Measurements from ENCODE around the gene CCL23.
"Not testable (repeated sequence)": the region's sequence is repeated elsewhere in the genome, so short reads cannot be mapped to it uniquely, and the experiment has no call there.

The CCL23 gene

GRCh38 chr17:36002631-36003030 is 15.1 kb downstream of the CCL23 start:
- DNase-seq (ENCODE audit: low read depth), result no peak

GRCh38 chr17:36001862-36002603 is 15.7 kb downstream of the CCL23 start:
- no peak for DNase-seq (ENCODE audit: low read depth)

GRCh38 chr17:36001110-36001771 is 16.5 kb downstream of the CCL23 start, which contains the start of gene CCL15:
TSS of gene CCL15 (minus strand) at chr17:36001553. CDS start at chr17:36001492, 61 bp downstream.
- DNase-seq (ENCODE audit: low read depth), result no peak

GRCh38 chr17:36000732-36001109 is 17.1 kb downstream of the CCL23 start:
- DNase-seq (ENCODE audit: low read depth), result no peak

GRCh38 chr17:35998756-35999155 is 19.0 kb downstream of the CCL23 start:
- no peak for DNase-seq (ENCODE audit: low read depth)

- no peak for DNase-seq (ENCODE audit: low read depth)
Observed at GRCh38 chr17:35998018-35998545, 19.7 kb downstream of the CCL23 start.

- not testable (repeated sequence) for DNase-seq (ENCODE audit: low read depth)
Observed at GRCh38 chr17:35995346-35995745, 22.4 kb downstream of the CCL23 start.

- DNase-seq (ENCODE audit: low read depth), result no peak
Observed at GRCh38 chr17:35991075-35991474, 26.7 kb downstream of the CCL23 start.

GRCh38 chr17:35988164-35988563 is 29.6 kb downstream of the CCL23 start:
- no peak for DNase-seq (ENCODE audit: low read depth)

GRCh38 chr17:35986643-35987042 is 31.1 kb downstream of the CCL23 start, which contains the start of gene CCL14:
TSS of gene CCL14 (minus strand) at chr17:35986729. CDS start at chr17:35986649, 80 bp downstream.
- DNase-seq (ENCODE audit: low read depth), result no peak

GRCh38 chr17:35984140-35984539 is 33.6 kb downstream of the CCL23 start:
- DNase-seq (ENCODE audit: low read depth), result no peak

GRCh38 chr17:35982409-35983191 is 35.2 kb downstream of the CCL23 start:
- DNase-seq (ENCODE audit: low read depth), result no peak

GRCh38 chr17:35981908-35982330 is 35.9 kb downstream of the CCL23 start:
- DNase-seq (ENCODE audit: low read depth), result no peak

- no peak for DNase-seq (ENCODE audit: low read depth)
Observed at GRCh38 chr17:35981246-35981645, 36.5 kb downstream of the CCL23 start, which contains the start of gene CCL16. TSS of gene CCL16 (minus strand) at chr17:35981497. CDS start at chr17:35981420, 77 bp downstream.

GRCh38 chr17:35978346-35978745 is 39.4 kb downstream of the CCL23 start:
- DNase-seq (ENCODE audit: low read depth), result no peak

- no peak for DNase-seq (ENCODE audit: low read depth)
Observed at GRCh38 chr17:35977509-35977908, 40.3 kb downstream of the CCL23 start.

- no peak for DNase-seq (ENCODE audit: low read depth)
Observed at GRCh38 chr17:35973333-35974260, 44.2 kb downstream of the CCL23 start.

GRCh38 chr17:35972945-35973332 is 44.8 kb downstream of the CCL23 start:
- DNase-seq (ENCODE audit: low read depth), result no peak

GRCh38 chr17:35972535-35972934 is 45.2 kb downstream of the CCL23 start:
- DNase-seq (ENCODE audit: low read depth), result no peak

- DNase-seq (ENCODE audit: low read depth), result no peak
Observed at GRCh38 chr17:35972066-35972465, 45.7 kb downstream of the CCL23 start.

All from stimulated activated CD8-positive, alpha-beta memory T cell treated with anti-CD3 and anti-CD28 coated beads, Interleukin-15, amount 100 ng/mL, for 1 hour (primary cell).